CD4-positive, alpha-beta T cell treated with Interleukin-6 for 4 hours (primary cell): ENCODE data around the gene NOP53.
A peak's percentile ranks its signal among the peaks of the same experiment; 100 is the strongest.
"Not testable (repeated sequence)": the region's sequence is repeated elsewhere in the genome, so short reads cannot be mapped to it uniquely, and the experiment has no call there.

Source experiments
- DNase-seq: peaks from one replicate; pipeline ENCODE4 v3.0.0-alpha.2; 2020; ENCODE audit warnings: mixed read lengths

Gene NOP53

DNA sequence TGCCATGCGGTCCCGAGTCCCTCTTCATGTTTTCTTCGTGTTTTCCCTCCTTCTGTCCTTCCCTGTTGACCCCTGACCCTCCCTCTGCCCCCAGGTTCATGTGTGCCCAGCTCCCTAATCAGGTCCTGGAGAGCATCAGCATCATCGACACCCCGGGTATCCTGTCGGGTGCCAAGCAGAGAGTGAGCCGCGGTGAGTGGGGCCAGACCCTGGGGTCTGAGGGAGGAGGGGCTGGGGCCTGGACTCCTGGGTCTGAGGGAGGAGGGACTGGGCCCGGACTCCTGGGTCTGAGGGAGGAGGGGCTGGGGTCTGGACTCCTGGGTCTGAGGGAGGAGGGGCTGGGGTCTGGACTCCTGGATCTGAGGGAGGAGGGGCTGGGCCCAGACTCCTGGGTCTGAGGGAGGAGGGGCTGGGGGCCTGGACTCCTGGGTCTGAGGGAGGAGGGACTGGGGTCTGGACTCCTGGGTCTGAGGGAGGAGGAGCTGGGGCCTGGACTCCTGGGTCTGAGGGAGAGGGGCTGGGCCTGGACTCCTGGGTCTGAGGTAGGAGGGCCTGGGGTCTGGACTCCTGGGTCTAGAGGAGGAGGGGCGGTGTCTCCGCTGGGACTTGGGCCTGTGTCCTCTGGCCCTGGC, 26.8 kb upstream of the NOP53 start:
- not testable (repeated sequence) for DNase-seq

DNA sequence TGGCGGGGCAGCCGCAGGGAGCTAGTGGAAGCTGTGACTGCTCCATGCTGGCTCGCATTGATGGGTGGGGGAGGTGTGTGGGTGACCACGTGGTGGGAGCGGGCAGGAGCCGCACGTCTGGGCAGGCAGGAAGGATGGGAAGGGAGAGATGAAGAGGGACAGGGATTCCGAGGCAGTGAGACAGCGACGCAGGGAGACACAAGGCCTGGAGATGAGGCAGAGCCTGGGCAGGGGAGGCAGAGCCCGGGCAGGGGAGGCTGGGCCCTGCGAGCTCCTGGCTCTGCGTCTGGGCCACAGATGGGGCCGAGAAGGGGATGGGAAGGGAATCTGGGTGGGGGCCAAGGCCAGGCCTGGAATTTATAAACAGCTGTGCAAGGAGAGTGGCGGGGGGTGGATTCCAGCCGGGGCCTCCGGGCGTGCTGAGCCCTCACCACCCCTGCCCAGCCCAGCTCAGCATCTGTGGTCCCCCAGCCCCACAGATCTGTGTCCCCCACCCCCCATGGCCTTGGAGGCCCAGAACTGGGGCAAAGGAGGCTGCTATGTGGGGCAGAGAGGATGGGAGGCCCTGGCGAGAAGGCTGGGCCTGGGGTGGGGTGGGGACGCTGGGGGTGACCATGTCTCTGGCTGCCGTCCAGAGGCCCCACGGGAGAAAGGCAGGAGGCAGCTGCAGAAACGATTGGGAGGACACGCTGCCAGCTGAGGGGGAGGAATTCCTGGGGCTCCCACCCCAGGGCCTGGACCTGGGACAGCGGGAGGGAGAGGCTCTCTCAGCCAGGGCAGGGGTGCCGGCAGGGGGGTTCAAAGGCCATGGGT, 26.1 kb upstream of the NOP53 start:
- DNase-seq = no peak

DNA sequence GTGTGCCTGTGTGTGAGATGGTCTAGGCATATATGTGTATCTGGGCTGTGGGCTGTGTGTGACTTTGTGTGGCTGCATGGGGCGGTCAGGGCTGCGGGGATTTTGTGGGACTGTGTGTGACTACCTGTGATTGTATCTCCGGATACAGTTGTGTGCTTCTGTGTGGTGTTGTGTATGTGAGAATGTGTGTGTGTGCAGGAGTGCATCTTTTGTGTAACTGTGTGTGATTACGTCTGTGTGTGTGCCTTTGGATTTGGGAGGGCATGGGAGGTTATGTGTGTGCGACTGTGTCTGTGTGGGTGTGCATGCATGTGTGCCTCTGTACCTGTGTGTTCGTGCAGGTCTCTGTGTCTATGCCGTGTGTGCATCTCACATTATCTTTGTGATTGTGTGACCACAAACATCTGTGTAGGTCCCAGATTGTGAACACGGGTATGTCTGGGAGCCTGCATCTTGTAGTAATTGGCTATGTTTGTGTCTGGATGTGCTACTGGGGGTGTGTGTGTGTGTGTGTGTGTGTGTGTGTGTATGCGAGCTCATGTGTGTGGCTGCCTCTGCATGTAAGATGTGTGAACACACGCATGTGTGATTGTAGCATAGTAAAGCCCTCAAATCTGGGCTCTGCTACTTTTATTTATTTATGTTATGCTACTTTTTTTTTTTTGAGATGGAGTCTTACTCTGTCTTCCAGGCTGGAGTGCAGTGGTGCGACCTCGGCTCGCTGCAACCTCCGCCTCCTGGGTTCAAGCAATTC, 24.5 kb upstream of the NOP53 start:
- no peak for DNase-seq

DNA sequence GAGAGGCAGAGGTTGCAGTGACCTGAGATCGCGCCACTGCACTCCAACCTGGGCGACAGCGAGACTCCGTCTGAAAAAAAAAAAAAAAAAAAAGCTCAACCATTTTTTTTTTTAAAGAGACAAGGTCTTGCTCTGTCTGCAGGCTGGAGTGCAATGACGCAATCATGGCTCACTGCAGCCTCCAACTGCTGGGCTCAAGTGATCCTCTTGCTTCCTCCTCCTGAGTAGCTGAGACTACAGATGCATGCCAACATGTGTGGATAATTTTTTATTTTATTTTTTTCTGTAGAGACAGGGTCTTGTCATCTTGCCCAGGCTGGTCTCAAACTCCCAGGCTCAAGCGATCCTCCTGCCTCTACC, 21.8 kb upstream of the NOP53 start:
- no peak for DNase-seq

DNA sequence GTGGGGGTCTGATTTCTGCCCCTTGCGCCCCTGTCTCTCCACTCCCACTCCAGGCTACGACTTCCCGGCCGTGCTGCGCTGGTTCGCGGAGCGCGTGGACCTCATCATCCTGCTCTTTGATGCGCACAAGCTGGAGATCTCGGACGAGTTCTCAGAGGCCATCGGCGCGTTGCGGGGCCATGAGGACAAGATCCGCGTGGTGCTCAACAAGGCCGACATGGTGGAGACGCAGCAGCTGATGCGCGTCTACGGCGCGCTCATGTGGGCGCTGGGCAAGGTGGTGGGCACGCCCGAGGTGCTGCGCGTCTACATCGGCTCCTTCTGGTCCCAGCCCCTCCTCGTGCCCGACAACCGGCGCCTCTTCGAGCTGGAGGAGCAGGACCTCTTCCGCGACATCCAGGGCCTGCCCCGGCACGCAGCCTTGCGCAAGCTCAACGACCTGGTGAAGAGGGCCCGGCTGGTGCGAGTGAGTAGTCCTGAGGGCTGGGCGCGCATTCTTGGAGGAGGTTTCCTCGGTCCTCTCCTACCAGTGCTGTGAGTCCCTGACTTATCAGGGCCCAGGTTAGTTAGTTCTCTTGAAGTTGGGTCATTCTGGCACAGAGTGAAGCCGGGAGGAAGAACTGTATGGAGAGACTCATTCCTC, 19.5 kb upstream of the NOP53 start:
- DNase-seq = no peak

DNA sequence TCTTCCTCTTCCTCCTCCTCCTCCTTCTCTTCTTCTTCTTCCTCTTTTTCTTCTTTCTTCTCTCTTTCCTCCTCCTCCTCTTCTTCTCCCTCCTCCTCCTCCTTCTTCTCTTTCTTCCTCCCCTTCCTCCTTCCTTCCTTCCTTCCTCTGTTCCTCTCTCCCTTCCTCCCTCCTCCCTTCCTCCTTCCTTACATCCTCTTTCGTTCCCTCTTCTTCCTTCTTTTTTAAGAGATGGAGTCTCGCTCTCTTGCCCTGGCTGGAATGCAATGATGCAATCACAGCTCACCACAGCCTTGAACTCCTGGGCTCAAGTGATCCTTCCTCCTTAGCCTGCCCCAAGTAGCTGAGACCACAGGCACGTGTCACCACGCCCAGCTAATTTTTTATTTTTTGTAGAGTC, 18.9 kb upstream of the NOP53 start:
- no peak for DNase-seq

DNA sequence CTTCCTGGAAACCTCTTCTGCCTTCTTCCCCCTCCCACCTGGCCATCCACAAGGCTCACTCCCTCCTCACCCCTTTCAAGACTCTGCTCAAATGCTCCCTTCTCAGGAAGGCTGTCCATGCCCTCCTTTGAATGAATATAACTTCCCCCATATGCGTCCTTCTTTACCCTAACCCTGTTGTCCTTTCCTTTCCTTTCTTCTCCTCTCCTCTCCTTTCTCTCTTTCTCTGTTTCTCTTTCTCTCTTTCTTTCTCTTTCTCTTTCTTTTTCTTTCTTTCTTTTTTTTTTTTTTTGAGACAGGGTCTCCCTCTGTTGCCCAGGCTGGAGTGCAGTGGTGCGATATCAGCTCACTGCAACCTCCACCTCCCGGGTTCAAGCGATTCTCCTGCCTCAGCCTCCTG, 17.1 kb upstream of the NOP53 start:
- not testable (repeated sequence) for DNase-seq

DNA sequence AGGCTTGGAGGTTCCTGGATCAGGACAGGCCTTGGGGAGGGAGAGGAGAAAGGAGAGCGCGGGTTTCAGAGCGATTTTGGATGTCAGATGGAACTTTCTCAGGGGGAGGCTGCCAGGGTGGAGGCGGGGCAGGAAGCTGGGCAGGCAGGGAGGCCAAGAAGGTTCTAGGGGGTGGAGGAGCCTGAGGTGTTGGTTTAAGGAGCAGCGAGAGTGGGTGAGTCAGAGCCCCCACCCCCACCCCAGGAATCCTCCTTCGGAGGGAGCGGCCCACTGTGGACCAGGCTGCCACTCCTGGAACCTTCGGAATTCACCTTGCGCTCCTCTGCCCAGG, 15.9 kb upstream of the NOP53 start:
- DNase-seq = peak; percentile 38

DNA sequence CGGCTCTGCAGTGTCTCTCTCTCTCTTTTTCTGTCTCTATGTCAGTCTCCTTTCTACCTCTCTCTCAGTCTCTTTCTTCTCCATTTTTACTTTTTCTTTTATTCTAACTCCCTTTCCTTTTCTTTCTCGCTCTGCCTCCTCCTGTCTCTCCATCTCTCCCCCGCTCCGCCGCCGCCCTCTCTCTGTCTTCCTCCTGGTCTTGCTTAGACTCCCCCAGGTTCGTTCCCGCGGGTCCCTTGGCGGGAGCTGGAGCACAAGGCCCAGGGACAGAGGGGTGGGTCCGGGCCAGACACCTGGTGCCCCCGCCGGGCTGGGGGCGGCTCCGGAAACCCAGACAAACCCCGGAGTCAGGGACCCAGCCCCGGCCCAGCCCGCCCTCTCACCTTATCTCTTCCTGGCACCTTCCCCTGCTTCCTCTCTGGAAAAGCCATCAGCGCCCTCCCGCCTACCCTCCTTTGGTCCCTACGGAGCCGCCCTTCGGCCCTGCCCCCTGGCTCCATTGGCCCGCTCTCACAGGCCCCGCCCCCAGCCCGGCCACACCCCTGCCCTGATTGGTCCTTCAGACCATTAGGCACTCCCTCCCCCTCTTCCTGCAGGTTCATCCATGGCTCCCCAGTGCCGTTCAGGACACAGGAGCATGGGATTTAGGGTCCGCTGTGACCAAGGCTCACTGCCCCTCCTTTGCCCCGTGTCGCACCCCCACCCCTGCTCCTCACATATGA, 15.4 kb upstream of the NOP53 start:
- DNase-seq = peak; percentile 31

DNA sequence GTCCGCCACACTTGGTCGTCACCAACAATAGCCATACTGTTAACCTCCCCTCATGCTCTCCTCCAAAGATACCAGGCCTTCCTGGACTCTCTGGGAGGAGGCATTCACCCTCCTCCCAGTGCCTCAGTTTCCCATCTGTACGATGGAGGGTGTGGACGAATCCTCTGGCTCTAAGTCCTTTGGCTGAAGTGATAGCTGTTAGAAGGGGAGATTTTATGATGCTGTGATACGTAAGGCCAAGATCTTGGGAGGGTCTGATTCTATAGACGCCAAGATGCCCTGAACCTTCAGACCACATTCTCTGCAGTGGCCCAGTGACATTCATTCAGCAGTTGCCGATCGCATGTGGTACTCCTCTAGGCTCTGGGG, 14.8 kb upstream of the NOP53 start:
- no peak for DNase-seq

DNA sequence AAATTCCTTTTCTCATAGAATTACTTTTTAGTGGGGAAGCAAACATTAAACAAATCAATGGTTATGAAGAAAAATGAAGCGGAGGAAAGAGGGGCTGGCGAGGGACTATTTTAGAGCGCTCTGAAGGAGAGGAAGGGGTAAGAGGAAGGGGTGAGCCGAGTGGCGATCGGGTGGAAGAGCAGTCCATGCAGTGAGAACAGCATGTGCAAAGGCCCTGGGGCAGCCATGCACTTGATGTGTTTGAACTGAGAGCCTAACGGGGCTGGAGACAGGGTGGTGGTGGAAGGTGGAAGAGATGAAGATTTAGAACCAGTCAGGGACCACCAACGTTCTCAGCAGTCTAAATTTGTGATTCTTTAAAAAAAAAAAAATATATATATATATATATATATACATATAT, 14.4 kb upstream of the NOP53 start:
- DNase-seq = no peak

DNA sequence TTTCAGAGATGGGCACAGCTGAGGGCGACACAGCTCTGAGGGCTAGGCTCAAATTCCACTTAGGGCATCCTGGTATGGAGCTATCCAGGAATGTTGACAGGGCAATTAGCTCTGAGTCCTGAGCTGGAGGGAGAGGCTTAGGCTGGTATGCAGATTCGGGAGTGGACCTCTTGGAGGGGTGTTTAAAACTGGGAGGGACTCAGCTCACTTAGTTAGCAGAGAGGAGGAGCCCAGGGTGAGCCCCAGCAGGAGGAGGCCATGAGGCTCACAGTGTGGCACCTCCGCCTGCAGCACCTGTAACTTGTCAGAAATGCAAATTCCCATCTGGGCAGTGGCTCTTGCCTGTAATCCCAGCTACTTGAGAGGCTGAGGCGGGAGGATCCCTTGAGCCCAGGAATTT, 10.2 kb upstream of the NOP53 start:
- DNase-seq = no peak

DNA sequence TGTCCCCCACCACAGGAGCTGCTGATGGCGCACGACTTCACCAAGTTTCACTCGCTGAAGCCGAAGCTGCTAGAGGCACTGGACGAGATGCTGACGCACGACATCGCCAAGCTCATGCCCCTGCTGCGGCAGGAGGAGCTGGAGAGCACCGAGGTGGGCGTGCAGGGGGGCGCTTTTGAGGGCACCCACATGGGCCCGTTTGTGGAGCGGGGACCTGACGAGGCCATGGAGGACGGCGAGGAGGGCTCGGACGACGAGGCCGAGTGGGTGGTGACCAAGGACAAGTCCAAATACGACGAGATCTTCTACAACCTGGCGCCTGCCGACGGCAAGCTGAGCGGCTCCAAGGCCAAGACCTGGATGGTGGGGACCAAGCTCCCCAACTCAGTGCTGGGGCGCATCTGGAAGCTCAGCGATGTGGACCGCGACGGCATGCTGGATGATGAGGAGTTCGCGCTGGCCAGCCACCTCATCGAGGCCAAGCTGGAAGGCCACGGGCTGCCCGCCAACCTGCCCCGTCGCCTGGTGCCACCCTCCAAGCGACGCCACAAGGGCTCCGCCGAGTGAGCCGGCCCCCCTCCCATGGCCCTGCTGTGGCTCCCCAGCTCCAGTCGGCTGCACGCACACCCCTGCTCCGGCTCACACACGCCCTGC, 4.4 kb upstream of the NOP53 start:
- no peak for DNase-seq

DNA sequence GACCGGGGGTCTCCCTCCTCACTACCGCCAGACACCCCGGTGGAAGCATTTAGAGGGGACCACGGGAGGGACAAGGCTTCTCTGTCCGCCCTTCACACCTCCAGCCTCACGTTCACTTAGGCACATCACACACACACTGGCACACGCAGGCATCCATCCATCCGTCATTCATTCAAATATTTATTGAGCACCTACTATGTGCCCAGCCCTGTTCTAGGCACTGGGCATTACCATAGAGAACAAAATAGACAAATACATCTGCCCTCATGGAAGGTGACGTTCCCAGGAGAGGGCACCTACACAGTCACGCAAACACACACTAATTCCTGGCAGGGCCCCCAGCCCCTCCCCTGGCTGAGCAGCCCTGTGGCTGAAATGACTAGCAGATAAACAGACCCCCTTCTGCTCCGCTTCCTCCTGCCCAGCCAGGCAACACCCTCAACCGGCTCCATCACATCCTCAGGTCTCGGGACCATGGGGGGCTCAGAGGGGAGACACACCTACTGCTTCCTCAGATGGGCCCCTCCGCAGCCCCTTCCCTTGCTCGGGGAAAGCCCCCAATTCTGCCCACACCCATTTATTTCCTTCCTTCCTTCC, 3.7 kb upstream of the NOP53 start:
- no peak for DNase-seq

DNA sequence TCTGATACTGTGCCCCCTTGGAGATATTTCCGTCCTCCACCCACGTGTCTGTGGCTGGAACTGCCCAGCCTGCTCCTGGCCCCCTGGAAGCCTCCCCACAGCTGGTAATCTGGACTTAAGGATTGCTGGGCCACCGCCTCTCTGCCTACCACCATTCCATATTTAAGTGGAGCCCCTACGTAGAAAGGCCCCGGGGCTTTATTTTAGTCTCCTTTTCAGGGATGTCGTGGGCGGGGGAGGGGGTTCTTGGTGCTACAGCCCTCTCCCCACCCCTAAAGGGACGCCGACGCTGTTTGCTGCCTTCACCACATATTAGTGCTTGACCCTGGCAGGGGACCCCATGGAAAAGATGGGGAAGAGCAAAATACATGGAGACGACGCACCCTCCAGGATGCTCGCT, 2.7 kb upstream of the NOP53 start:
- no peak for DNase-seq

DNA sequence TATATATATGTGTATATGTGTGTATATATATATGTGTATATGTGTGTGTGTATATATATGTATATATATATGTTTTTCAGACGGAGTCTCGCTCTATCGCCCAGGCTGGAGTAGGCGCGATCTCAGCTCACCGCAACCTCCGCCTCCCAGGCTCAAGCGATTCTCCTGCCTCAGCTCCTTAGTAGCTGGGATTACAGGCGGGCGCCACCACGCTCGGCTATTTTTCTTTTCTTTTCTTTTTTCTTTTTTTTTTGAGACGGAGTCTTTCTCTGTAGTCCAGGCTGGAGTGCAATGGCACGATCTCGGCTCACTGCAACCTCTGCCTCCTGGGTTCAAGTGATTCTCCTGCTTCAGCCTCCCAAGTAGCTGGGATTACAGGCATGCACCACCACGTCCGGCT, 783 bp downstream of the NOP53 start:
- not testable (repeated sequence) for DNase-seq

DNA sequence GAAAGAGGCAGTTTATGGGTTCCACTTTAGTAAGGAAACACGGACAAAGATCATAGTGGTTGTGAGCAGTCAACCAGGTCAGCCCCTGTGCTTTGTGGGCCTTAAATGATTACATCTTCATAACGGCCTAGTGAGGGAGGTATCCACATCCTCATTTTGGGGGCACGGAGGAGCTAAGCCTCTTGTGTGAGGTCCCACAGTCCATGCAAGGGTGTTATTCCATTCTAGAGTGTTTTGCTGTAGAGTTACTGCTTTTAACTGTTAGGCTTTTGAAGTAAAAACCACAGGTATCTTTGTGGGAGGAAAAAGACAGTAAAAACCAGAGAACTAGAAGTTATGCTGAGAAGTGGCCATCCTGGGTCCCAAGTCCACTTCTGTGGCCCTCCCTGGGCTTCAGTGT, 4.0 kb downstream of the NOP53 start:
- DNase-seq = no peak

DNA sequence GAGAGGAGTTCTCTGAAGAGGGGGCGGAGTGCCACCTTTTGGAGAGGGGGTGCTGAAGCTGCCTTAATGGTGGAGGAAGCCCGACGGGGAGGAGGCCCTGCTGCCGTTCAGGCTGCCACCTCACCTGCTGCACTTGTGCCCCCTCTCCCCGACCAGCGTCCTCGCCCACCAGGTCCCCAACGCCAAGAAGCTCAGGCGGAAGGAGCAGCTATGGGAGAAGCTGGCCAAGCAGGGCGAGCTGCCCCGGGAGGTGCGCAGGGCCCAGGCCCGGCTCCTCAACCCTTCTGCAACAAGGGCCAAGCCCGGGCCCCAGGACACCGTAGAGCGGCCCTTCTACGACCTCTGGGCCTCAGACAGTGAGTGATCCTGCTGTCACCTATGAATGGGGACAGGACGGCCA, 5.4 kb downstream of the NOP53 start:
- DNase-seq = no peak

DNA sequence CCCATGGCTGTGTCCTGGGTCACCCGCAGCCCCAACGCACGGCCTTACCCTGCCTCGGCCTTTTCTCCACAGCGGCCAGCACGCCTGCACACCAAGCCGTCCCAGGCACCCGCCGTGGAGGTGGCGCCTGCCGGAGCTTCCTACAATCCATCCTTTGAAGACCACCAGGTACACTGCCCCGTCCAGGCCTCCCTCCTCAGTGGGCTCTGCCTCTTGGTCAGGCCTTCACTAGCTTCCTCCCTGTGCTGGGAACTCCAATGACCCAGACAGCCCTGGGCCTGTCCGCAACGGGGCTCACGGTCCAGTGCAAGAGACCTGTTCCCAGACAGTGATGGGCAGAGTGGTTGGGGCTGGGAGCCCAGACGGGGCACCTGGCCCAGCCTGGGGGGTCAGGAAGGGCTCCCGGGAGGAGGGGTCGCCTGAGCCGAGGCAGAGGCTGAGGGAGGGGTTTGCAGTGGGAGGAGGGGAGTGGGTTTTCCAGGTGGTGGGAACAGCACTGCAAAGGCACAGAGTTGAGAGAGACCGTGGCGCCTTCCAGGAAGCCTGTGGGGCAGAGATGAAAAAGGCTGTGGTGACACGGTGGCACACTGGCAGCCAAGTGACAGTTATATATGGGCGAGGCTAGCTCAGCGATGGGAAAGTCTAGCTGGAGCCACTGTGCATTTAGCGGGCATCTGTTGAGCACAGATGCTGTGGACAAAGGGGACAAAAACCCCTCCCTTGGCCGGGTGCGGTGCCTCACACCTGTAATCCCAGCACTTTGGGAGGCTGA, 7.3 kb downstream of the NOP53 start:
- DNase-seq = peak; percentile 12

DNA sequence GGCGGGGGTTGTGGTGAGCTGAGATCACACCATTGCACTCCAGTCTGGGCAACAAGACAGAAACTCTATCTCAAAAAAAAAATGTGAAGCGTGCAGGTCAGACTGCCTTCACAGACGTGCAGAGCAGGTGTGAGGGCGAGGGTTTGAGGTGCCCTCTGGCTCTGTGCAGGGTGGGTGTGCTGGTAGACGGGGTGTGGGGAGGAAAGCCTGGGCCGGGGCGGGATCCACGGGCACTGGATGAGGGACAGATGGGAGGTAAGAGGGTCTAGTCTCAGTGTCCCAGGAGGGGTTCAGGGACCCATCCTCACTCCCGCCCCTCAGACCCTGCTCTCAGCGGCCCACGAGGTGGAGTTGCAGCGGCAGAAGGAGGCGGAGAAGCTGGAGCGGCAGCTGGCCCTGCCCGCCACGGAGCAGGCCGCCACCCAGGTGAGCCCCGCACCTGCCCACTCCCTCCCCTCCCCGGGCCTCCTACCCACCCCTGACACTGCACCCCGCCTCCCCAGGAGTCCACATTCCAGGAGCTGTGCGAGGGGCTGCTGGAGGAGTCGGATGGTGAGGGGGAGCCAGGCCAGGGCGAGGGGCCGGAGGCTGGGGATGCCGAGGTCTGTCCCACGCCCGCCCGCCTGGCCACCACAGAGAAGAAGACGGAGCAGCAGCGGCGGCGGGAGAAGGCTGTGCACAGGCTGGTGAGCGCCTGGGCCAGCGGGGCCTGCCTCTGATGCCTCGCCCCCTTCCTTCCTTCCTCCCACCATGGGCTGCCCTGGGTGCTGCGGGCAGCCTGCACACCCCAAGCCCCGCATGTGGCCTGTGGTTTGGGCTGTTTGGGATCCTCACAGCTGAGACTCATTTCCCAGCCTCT, 9.1 kb downstream of the NOP53 start:
- DNase-seq = no peak
